ENCODE measurements around the gene LGALS9. TPM values are rescaled to one million over a fixed set of nuclear protein-coding genes. Genes with fewer than 3 reads are reported as not detected.
A peak's percentile ranks its signal among the peaks of the same experiment; 100 is the strongest.
"Not testable (repeated sequence)": the region's sequence is repeated elsewhere in the genome, so short reads cannot be mapped to it uniquely, and the experiment has no call there.

LGALS9 gene
- polyA plus RNA-seq, 1 donor (not counting 4 experiments of a cell fraction or from before 2014, with no cell fraction given), result 0.94 TPM

DNA sequence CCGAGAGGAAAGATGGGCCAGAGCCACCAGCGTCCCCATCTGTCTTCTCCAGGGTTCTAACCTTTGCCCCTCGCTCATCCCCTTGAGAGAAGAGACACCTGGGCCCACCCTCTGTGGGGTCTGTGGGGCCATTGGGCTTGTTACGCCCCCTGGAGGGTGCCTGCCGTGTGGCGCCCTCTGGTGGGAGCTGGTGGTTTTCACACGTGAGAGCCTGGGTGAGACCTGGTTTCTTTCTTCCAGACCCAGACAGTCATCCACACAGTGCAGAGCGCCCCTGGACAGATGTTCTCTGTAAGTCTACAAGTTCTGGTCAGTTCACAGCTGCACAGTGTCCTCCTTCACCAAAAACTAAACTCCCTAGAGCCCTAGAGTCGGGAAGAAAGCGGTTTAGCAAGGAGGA lies 14.6 kb downstream of the LGALS9 start:
- H3K4me3 ChIP-seq (ENCODE audit: control insufficient read depth in 2 of 3, extremely low read depth in 1 of 3, insufficient read depth in 2 of 3, low read depth in 1 of 3, low read length in 3 of 3); H2AFZ ChIP-seq (ENCODE audit: control insufficient read depth, low read length); H3K36me3 ChIP-seq (ENCODE audit: control insufficient read depth in 2 of 2, extremely low read depth in 1 of 2, insufficient read depth in 2 of 2, low read length in 2 of 2); H3K4me2 ChIP-seq (ENCODE audit: control insufficient read depth, extremely low read depth, insufficient read depth, low read depth, low read length); H3K27ac ChIP-seq (ENCODE audit: control insufficient read depth, insufficient read depth, low read length); H3K79me2 ChIP-seq (ENCODE audit: control insufficient read depth, insufficient read depth, low read length); DNase-seq (ENCODE audit: low read depth, low spot score); H3K4me1 ChIP-seq (ENCODE audit: control insufficient read depth, extremely low read depth, insufficient read depth, low read length); H3K27me3 ChIP-seq (ENCODE audit: control insufficient read depth, extremely low read depth, insufficient read depth, low read length); H4K20me1 ChIP-seq (ENCODE audit: control insufficient read depth, extremely low read depth, insufficient read depth, low read length); H3K9me1 ChIP-seq (ENCODE audit: control insufficient read depth, extremely low read depth, insufficient read depth, low read length); H3K9ac ChIP-seq (ENCODE audit: control insufficient read depth, extremely low read depth, insufficient read depth, low read length); dilution Hi-C loops (cut with MboI; ENCODE audit: extremely low pct_ligation_motif_present, low sequenced_read_pairs); H3K9me3 ChIP-seq (ENCODE audit: control insufficient read depth, low read depth, low read length): not testable (repeated sequence)
- TF ChIP-seq, protein P1, sequence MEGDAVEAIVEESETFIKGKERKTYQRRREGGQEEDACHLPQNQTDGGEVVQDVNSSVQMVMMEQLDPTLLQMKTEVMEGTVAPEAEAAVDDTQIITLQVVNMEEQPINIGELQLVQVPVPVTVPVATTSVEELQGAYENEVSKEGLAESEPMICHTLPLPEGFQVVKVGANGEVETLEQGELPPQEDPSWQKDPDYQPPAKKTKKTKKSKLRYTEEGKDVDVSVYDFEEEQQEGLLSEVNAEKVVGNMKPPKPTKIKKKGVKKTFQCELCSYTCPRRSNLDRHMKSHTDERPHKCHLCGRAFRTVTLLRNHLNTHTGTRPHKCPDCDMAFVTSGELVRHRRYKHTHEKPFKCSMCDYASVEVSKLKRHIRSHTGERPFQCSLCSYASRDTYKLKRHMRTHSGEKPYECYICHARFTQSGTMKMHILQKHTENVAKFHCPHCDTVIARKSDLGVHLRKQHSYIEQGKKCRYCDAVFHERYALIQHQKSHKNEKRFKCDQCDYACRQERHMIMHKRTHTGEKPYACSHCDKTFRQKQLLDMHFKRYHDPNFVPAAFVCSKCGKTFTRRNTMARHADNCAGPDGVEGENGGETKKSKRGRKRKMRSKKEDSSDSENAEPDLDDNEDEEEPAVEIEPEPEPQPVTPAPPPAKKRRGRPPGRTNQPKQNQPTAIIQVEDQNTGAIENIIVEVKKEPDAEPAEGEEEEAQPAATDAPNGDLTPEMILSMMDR (optimal IDR thresholded peaks at IDR 0.05 in 1 of 3, IDR thresholded peaks at IDR 0.05 in 1 of 3, conservative IDR thresholded peaks at IDR 0.05 in 1 of 3; ENCODE audit: extremely low read depth in 1 of 3, insufficient read depth in 2 of 3, low read length in 3 of 3), result peak in 1 of 3 experiments; percentile 6
- FAIRE-seq, result peak; percentile 53

DNA sequence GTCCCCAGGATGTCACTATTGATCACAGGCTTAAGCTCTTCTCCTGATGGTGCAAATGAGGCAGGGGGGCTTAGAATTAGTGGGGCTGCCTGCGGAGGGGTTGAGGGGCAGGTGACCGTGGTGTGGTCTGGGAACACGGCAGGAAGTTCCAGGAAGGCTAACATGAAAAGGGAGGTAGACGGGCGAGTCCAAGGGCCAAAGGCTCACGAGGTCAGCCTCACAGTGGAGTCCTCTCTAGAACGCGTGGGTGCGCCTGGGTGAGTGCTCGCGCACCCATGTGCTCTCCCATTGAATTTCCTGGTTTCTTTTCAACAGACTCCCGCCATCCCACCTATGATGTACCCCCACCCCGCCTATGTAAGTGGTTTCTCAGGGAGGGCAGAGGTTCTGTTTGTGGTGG lies 15.2 kb downstream of the LGALS9 start:
- Histone ChIP-seq H3K9ac (ENCODE audit: control insufficient read depth, extremely low read depth, insufficient read depth, low read length) (no peak overlapping the region), H3K36me3 (ENCODE audit: control insufficient read depth in 2 of 2, extremely low read depth in 1 of 2, insufficient read depth in 2 of 2, low read length in 2 of 2) (no peaks in the 10 kb centered on the region), H3K4me1 (ENCODE audit: control insufficient read depth, extremely low read depth, insufficient read depth, low read length) (peaks cover 6% of the 10 kb centered on the region), H2AFZ (ENCODE audit: control insufficient read depth, low read length) (no peak overlapping the region), H3K4me2 (ENCODE audit: control insufficient read depth, extremely low read depth, insufficient read depth, low read depth, low read length) (no peak overlapping the region), H3K27ac (ENCODE audit: control insufficient read depth, insufficient read depth, low read length) (no peak overlapping the region), H3K4me3 (ENCODE audit: control insufficient read depth in 2 of 3, extremely low read depth in 1 of 3, insufficient read depth in 2 of 3, low read depth in 1 of 3, low read length in 3 of 3) (no peak overlapping the region), H3K9me1 (ENCODE audit: control insufficient read depth, extremely low read depth, insufficient read depth, low read length) (no peaks in the 10 kb centered on the region), H3K79me2 (ENCODE audit: control insufficient read depth, insufficient read depth, low read length) (no peaks in the 10 kb centered on the region), H3K9me3 (ENCODE audit: control insufficient read depth, low read depth, low read length) (no peaks in the 10 kb centered on the region), H4K20me1 (ENCODE audit: control insufficient read depth, extremely low read depth, insufficient read depth, low read length) (no peaks in the 10 kb centered on the region), H3K27me3 (ENCODE audit: control insufficient read depth, extremely low read depth, insufficient read depth, low read length) (no peaks in the 10 kb centered on the region)
- FAIRE-seq, result no peak
- no peak for TF ChIP-seq EZH2 (IDR thresholded peaks at IDR 0.05; ENCODE audit: low read length)
- TF ChIP-seq, protein P1 (optimal IDR thresholded peaks at IDR 0.05 in 1 of 3, IDR thresholded peaks at IDR 0.05 in 1 of 3, conservative IDR thresholded peaks at IDR 0.05 in 1 of 3; ENCODE audit: extremely low read depth in 1 of 3, insufficient read depth in 2 of 3, low read length in 3 of 3), result no peak
- no peak for DNase-seq (ENCODE audit: low read depth, low spot score)
- dilution Hi-C loops (cut with MboI; ENCODE audit: extremely low pct_ligation_motif_present, low sequenced_read_pairs), result no loop called here

Measured in keratinocyte (primary cell).